ENCODE measurements around the gene PIKFYVE.

DNA sequence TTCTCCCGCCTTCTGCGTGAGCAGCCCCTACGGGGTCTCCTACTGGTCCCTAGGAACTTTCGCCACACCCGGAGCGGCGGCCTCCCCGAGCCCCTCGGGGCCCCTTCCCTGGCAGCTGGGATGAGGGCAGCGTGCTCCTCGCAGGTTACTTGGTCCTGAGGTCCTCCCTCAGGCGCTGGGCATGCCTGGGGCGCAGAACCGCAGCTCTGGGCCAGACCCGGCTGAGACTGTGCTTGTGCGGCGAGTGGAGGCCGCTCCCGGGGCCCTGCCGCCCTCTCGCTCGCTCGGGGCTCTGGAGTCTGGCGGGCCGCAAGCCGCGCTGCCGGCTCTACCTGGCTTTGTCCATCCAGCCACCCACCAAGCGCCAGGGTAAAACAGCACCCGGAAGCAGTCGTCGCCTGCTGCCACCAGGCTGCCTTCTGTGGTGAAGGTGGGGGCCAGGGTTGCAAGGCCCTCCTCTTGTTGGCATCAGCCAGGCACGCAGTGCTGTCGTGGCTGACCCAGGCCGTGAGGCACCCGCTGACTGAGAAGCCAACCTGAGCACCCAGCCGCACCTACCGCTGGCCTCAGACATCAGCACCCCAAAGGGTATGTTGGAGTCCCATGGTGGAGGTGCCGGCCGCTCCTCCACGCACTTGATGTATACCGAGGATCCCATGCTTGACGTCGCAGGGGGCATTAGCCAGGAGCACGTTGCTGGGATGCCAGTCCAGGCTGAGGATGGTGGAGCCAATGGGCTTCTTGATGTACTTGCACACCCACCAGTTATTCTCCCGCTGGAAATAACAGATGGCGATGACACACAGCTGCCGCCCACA lies 94.4 kb downstream of the PIKFYVE start:
- TF ChIP-seq TCF12 (IDR thresholded peaks at IDR 0.05; ENCODE audit: low read depth) (no peak), EP300 (IDR thresholded peaks at IDR 0.05; ENCODE audit: borderline replicate concordance) (no peak), TAF1 (IDR thresholded peaks at IDR 0.05; ENCODE audit: low read depth) (no peak), ZBTB7A (IDR thresholded peaks at IDR 0.05; ENCODE audit: low read depth) (no peak), CEBPB (IDR thresholded peaks at IDR 0.05) (no peak)
- TF ChIP-seq, protein P1, sequence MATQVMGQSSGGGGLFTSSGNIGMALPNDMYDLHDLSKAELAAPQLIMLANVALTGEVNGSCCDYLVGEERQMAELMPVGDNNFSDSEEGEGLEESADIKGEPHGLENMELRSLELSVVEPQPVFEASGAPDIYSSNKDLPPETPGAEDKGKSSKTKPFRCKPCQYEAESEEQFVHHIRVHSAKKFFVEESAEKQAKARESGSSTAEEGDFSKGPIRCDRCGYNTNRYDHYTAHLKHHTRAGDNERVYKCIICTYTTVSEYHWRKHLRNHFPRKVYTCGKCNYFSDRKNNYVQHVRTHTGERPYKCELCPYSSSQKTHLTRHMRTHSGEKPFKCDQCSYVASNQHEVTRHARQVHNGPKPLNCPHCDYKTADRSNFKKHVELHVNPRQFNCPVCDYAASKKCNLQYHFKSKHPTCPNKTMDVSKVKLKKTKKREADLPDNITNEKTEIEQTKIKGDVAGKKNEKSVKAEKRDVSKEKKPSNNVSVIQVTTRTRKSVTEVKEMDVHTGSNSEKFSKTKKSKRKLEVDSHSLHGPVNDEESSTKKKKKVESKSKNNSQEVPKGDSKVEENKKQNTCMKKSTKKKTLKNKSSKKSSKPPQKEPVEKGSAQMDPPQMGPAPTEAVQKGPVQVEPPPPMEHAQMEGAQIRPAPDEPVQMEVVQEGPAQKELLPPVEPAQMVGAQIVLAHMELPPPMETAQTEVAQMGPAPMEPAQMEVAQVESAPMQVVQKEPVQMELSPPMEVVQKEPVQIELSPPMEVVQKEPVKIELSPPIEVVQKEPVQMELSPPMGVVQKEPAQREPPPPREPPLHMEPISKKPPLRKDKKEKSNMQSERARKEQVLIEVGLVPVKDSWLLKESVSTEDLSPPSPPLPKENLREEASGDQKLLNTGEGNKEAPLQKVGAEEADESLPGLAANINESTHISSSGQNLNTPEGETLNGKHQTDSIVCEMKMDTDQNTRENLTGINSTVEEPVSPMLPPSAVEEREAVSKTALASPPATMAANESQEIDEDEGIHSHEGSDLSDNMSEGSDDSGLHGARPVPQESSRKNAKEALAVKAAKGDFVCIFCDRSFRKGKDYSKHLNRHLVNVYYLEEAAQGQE (IDR thresholded peaks at IDR 0.05; ENCODE audit: low read depth) = no peak
- TF ChIP-seq, protein P2, sequence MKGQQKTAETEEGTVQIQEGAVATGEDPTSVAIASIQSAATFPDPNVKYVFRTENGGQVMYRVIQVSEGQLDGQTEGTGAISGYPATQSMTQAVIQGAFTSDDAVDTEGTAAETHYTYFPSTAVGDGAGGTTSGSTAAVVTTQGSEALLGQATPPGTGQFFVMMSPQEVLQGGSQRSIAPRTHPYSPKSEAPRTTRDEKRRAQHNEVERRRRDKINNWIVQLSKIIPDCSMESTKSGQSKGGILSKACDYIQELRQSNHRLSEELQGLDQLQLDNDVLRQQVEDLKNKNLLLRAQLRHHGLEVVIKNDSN (IDR thresholded peaks at IDR 0.05) = no peak

Data from Ishikawa (cell line).